ENCODE results near the gene FMO5. TPM values are rescaled to one million over a fixed set of nuclear protein-coding genes. Genes with fewer than 3 reads are reported as not detected.

FMO5 gene
- total RNA-seq, 6 experiments from 2014 or later = 55.0 to 482 (median 99.6) TPM

DNA sequence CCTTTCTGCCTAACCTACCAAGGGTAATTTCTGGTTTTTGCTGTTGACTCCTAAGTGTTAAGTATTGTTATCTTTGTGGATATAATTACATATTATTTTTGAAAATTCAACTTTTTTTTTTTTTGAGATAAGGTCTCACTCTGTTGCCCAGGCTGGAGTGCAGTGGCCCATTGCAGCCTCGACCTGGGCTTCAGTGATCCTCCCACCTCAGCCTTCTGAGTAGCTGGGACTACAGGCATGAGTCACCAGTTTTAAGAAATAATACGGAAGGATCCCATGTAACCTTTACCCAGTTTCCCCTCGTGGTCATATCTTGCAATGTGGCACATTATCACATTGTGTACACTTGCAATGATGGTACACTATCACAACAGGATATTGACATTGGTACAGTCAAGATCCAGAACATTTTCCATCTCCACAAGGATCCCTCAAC is 20.5 kb upstream of the FMO5 start:
- TF ChIP-seq POLR2A (IDR thresholded peaks at IDR 0.05) = no peak
- TF ChIP-seq, protein P1, sequence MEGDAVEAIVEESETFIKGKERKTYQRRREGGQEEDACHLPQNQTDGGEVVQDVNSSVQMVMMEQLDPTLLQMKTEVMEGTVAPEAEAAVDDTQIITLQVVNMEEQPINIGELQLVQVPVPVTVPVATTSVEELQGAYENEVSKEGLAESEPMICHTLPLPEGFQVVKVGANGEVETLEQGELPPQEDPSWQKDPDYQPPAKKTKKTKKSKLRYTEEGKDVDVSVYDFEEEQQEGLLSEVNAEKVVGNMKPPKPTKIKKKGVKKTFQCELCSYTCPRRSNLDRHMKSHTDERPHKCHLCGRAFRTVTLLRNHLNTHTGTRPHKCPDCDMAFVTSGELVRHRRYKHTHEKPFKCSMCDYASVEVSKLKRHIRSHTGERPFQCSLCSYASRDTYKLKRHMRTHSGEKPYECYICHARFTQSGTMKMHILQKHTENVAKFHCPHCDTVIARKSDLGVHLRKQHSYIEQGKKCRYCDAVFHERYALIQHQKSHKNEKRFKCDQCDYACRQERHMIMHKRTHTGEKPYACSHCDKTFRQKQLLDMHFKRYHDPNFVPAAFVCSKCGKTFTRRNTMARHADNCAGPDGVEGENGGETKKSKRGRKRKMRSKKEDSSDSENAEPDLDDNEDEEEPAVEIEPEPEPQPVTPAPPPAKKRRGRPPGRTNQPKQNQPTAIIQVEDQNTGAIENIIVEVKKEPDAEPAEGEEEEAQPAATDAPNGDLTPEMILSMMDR (IDR thresholded peaks at IDR 0.05) = no peak
- H3K9me3 ChIP-seq = no peaks in the 10 kb centered on the region
- ATAC-seq (no peak), DNase-seq (no peak)
- H3K27ac ChIP-seq = no peak overlapping the region
- H3K4me3 ChIP-seq = no peak overlapping the region
- intact Hi-C loops (cut with DNase I) = no loop called here
- H3K27me3 ChIP-seq = no peaks in the 10 kb centered on the region
- peaks cover 0 to 26% (median 0%) of the 10 kb centered on the region in 4 donors for H3K4me1 ChIP-seq
- WGBS (ENCODE audit: insufficient coverage, low coverage, low lambda C conversion rate, missing lambda C conversion rate) = 32% methylated on average over 3 of the region's 3 CpGs
- H3K36me3 ChIP-seq = no peaks in the 10 kb centered on the region

- Histone ChIP-seq H3K9me3 (no peaks in the 10 kb centered on the region), H3K4me3 (no peak overlapping the region), H3K36me3 (no peaks in the 10 kb centered on the region), H3K4me1 (peaks cover 0 to 26% (median 0%) of the 10 kb centered on the region in 4 donors), H3K27ac (no peak overlapping the region), H3K27me3 (no peaks in the 10 kb centered on the region)
- DNase-seq (no peak), ATAC-seq (no peak)
- TF ChIP-seq, protein P1 (IDR thresholded peaks at IDR 0.05) = no peak
- TF ChIP-seq POLR2A (IDR thresholded peaks at IDR 0.05) = no peak
- intact Hi-C loops (cut with DNase I) = no loop called here
- WGBS (ENCODE audit: insufficient coverage, low coverage, low lambda C conversion rate, missing lambda C conversion rate) = 72% methylated on average over 3 of the region's 6 CpGs
Measured at GRCh38 chr1:147245129-147245528, 20.0 kb upstream of the FMO5 start.

- peaks cover 0 to 39% (median 4%) of the 10 kb centered on the region in 4 donors for H3K4me1 ChIP-seq
- no peaks in the 10 kb centered on the region for H3K9me3 ChIP-seq
- ATAC-seq = no peak
- no peaks in the 10 kb centered on the region for H3K36me3 ChIP-seq
- TF ChIP-seq POLR2A (IDR thresholded peaks at IDR 0.05) = no peak
- TF ChIP-seq, protein P1 (IDR thresholded peaks at IDR 0.05) = no peak
- intact Hi-C loops (cut with DNase I) = no loop called here
- DNase-seq = no peak
- peak overlapping the region; percentile 93 to 98 (median 94) for H3K4me3 ChIP-seq
- WGBS (ENCODE audit: insufficient coverage, low coverage, low lambda C conversion rate, missing lambda C conversion rate) = 2% methylated on average over 4 of the region's 4 CpGs
- H3K27me3 ChIP-seq = no peaks in the 10 kb centered on the region
- H3K27ac ChIP-seq = peak overlapping the region; percentile 85 to 96 (median 94)
Measured at GRCh38 chr1:147243841-147244240, 18.7 kb upstream of the FMO5 start.

DNA sequence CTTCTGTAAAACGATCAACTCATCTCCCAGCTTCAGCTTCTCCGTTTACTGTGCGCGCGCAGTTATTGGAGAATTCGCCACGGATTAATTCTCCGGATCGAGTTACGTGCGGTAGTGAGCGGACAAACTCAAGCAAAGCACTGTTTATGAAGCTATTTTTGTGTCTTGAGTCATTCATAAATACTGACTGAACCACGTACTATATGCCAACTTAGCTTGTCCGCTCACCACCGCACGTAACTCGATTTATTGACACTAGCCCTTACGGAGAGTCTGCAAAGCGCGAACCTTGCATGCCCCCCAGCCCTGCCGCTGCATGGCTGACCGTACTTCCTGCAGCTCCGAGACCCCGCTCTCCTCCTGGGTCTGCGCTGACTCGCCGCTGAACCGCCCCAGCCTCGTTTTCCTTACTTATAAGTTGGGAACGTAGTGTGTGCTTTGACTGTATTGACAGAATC is 18.1 kb upstream of the FMO5 start:
- intact Hi-C loops (cut with DNase I) = no loop called here
- Histone ChIP-seq H3K27me3 (no peaks in the 10 kb centered on the region), H3K27ac (peak overlapping the region; percentile 85 to 96 (median 94)), H3K36me3 (no peaks in the 10 kb centered on the region), H3K4me3 (peak overlapping the region; percentile 93 to 98 (median 94)), H3K4me1 (peaks cover 0 to 45% (median 4%) of the 10 kb centered on the region in 4 donors), H3K9me3 (no peaks in the 10 kb centered on the region)
- TF ChIP-seq, protein P1 (IDR thresholded peaks at IDR 0.05) = no peak
- no peak for TF ChIP-seq POLR2A (IDR thresholded peaks at IDR 0.05)
- WGBS (ENCODE audit: insufficient coverage, low coverage, low lambda C conversion rate, missing lambda C conversion rate) = 0% methylated on average over 24 of the region's 30 CpGs
- DNase-seq (peak; percentile 54 to 60 (median 56)), ATAC-seq (peak in 3 of 4 donors; percentile 4 to 30 (median 25))

Data from right lobe of liver (tissue), 6 donors.